ENCODE results near the gene MRPS16.

MRPS16 gene

GRCh38 chr10:73226663-73227062, 25.8 kb downstream of the MRPS16 start:
- ATAC-seq (replicated peaks) = no peak
- no peak for DNase-seq
- H3K27ac Mint-ChIP-seq = no peak overlapping the region
- no peaks in the 10 kb centered on the region for H3K9me3 Mint-ChIP-seq
- no peaks in the 10 kb centered on the region for H3K27me3 Mint-ChIP-seq
- H3K4me3 Mint-ChIP-seq = no peak overlapping the region
- peaks cover 24 to 32% of the 10 kb centered on the region in 2 donors for H3K36me3 Mint-ChIP-seq
- peaks cover 0 to 4% of the 10 kb centered on the region in 2 donors for H3K4me1 Mint-ChIP-seq

GRCh38 chr10:73225518-73225917, 26.9 kb downstream of the MRPS16 start:
- DNase-seq (no peak), ATAC-seq (replicated peaks) (no peak)
- Mint-ChIP-seq H3K9me3 (no peaks in the 10 kb centered on the region), H3K4me3 (no peak overlapping the region), H3K4me1 (peaks cover 0 to 4% of the 10 kb centered on the region in 2 donors), H3K36me3 (peaks cover 18 to 32% of the 10 kb centered on the region in 2 donors), H3K27me3 (no peaks in the 10 kb centered on the region), H3K27ac (no peak overlapping the region)

- Mint-ChIP-seq H3K4me3 (no peak overlapping the region), H3K27ac (no peak overlapping the region), H3K9me3 (peaks cover 0 to 5% of the 10 kb centered on the region in 2 donors), H3K4me1 (peaks cover 0 to 3% of the 10 kb centered on the region in 2 donors), H3K27me3 (no peaks in the 10 kb centered on the region), H3K36me3 (peaks cover 27 to 50% of the 10 kb centered on the region in 2 donors)
- DNase-seq = no peak
- ATAC-seq (replicated peaks) = no peak
Observed at GRCh38 chr10:73220989-73221388, 31.5 kb downstream of the MRPS16 start.

- H3K9me3 Mint-ChIP-seq = peaks cover 0 to 8% of the 10 kb centered on the region in 2 donors
- no peaks in the 10 kb centered on the region for H3K27me3 Mint-ChIP-seq
- peaks cover 36 to 64% of the 10 kb centered on the region in 2 donors for H3K36me3 Mint-ChIP-seq
- H3K4me1 Mint-ChIP-seq = peaks cover 0 to 3% of the 10 kb centered on the region in 2 donors
- DNase-seq = no peak
- no peak overlapping the region for H3K27ac Mint-ChIP-seq
- no peak overlapping the region for H3K4me3 Mint-ChIP-seq
- ATAC-seq (replicated peaks) = no peak
Observed at GRCh38 chr10:73219384-73219783, 33.1 kb downstream of the MRPS16 start.

GRCh38 chr10:73218431-73219191, 33.8 kb downstream of the MRPS16 start:
- peaks cover 0 to 8% of the 10 kb centered on the region in 2 donors for H3K9me3 Mint-ChIP-seq
- H3K36me3 Mint-ChIP-seq = peaks cover 41 to 72% of the 10 kb centered on the region in 2 donors
- no peaks in the 10 kb centered on the region for H3K27me3 Mint-ChIP-seq
- H3K27ac Mint-ChIP-seq = no peak overlapping the region
- no peak overlapping the region for H3K4me3 Mint-ChIP-seq
- ATAC-seq (replicated peaks) (no peak), DNase-seq (no peak)
- peaks cover 0 to 3% of the 10 kb centered on the region in 2 donors for H3K4me1 Mint-ChIP-seq

GRCh38 chr10:73217628-73218027, 34.8 kb downstream of the MRPS16 start:
- no peak for ATAC-seq (replicated peaks)
- Mint-ChIP-seq H3K27me3 (no peaks in the 10 kb centered on the region), H3K27ac (no peak overlapping the region), H3K4me1 (peaks cover 0 to 3% of the 10 kb centered on the region in 2 donors), H3K36me3 (peaks cover 51 to 80% of the 10 kb centered on the region in 2 donors), H3K4me3 (no peak overlapping the region), H3K9me3 (peaks cover 0 to 8% of the 10 kb centered on the region in 2 donors)
- DNase-seq = no peak

- DNase-seq (no peak), ATAC-seq (replicated peaks) (no peak)
- Mint-ChIP-seq H3K4me1 (peaks cover 4 to 6% of the 10 kb centered on the region in 2 donors), H3K27me3 (no peaks in the 10 kb centered on the region), H3K9me3 (peaks cover 0 to 8% of the 10 kb centered on the region in 2 donors), H3K27ac (no peak overlapping the region), H3K36me3 (peaks cover 46 to 72% of the 10 kb centered on the region in 2 donors), H3K4me3 (no peak overlapping the region)
Observed at GRCh38 chr10:73215749-73216148, 36.7 kb downstream of the MRPS16 start.

- Mint-ChIP-seq H3K36me3 (peaks cover 41 to 51% of the 10 kb centered on the region in 2 donors), H3K9me3 (peaks cover 0 to 6% of the 10 kb centered on the region in 2 donors), H3K4me3 (no peak overlapping the region), H3K27ac (no peak overlapping the region), H3K27me3 (no peaks in the 10 kb centered on the region), H3K4me1 (peaks cover 6 to 9% of the 10 kb centered on the region in 2 donors)
- ATAC-seq (replicated peaks) (peak; percentile 73 to 81), DNase-seq (peak; percentile 9)
Observed at GRCh38 chr10:73211106-73211811, 41.2 kb downstream of the MRPS16 start.

GRCh38 chr10:73210395-73211105, 41.9 kb downstream of the MRPS16 start:
- ATAC-seq (replicated peaks) (peak; percentile 57 to 67), DNase-seq (no peak)
- H3K9me3 Mint-ChIP-seq = peaks cover 4 to 7% of the 10 kb centered on the region in 2 donors
- H3K36me3 Mint-ChIP-seq = peaks cover 40 to 51% of the 10 kb centered on the region in 2 donors
- H3K4me3 Mint-ChIP-seq = no peak overlapping the region
- peaks cover 6 to 9% of the 10 kb centered on the region in 2 donors for H3K4me1 Mint-ChIP-seq
- no peaks in the 10 kb centered on the region for H3K27me3 Mint-ChIP-seq
- no peak overlapping the region for H3K27ac Mint-ChIP-seq

GRCh38 chr10:73209705-73210104, 42.7 kb downstream of the MRPS16 start:
- Mint-ChIP-seq H3K4me3 (no peak overlapping the region), H3K36me3 (peaks cover 44 to 49% of the 10 kb centered on the region in 2 donors), H3K27me3 (no peaks in the 10 kb centered on the region), H3K27ac (no peak overlapping the region), H3K4me1 (peaks cover 6 to 9% of the 10 kb centered on the region in 2 donors), H3K9me3 (peaks cover 4 to 7% of the 10 kb centered on the region in 2 donors)
- no peak for ATAC-seq (replicated peaks)
- no peak for DNase-seq

GRCh38 chr10:73207883-73208282, 44.6 kb downstream of the MRPS16 start:
- Mint-ChIP-seq H3K4me1 (peaks cover 6 to 9% of the 10 kb centered on the region in 2 donors), H3K4me3 (no peak overlapping the region), H3K9me3 (peaks cover 4 to 7% of the 10 kb centered on the region in 2 donors), H3K36me3 (peaks cover 30 to 36% of the 10 kb centered on the region in 2 donors), H3K27me3 (no peaks in the 10 kb centered on the region), H3K27ac (no peak overlapping the region)
- no peak for DNase-seq
- no peak for ATAC-seq (replicated peaks)

GRCh38 chr10:73206385-73206784, 46.1 kb downstream of the MRPS16 start:
- ATAC-seq (replicated peaks) (no peak), DNase-seq (no peak)
- Mint-ChIP-seq H3K4me1 (peaks cover 6 to 9% of the 10 kb centered on the region in 2 donors), H3K27ac (no peak overlapping the region), H3K9me3 (peaks cover 4 to 7% of the 10 kb centered on the region in 2 donors), H3K36me3 (peaks cover 30 to 35% of the 10 kb centered on the region in 2 donors), H3K4me3 (no peak overlapping the region), H3K27me3 (no peaks in the 10 kb centered on the region)

GRCh38 chr10:73205890-73206289, 46.6 kb downstream of the MRPS16 start:
- Mint-ChIP-seq H3K4me3 (no peak overlapping the region), H3K36me3 (peaks cover 29 to 32% of the 10 kb centered on the region in 2 donors), H3K27me3 (no peaks in the 10 kb centered on the region), H3K9me3 (peaks cover 4 to 7% of the 10 kb centered on the region in 2 donors), H3K27ac (no peak overlapping the region), H3K4me1 (peaks cover 3 to 4% of the 10 kb centered on the region in 2 donors)
- no peak for ATAC-seq (replicated peaks)
- no peak for DNase-seq

- no peaks in the 10 kb centered on the region for H3K27me3 Mint-ChIP-seq
- peaks cover 4 to 7% of the 10 kb centered on the region in 2 donors for H3K9me3 Mint-ChIP-seq
- no peak overlapping the region for H3K27ac Mint-ChIP-seq
- H3K4me3 Mint-ChIP-seq = no peak overlapping the region
- DNase-seq (no peak), ATAC-seq (replicated peaks) (no peak)
- H3K36me3 Mint-ChIP-seq = peaks cover 28 to 37% of the 10 kb centered on the region in 2 donors
- no peaks in the 10 kb centered on the region for H3K4me1 Mint-ChIP-seq
Observed at GRCh38 chr10:73205081-73205480, 47.4 kb downstream of the MRPS16 start.
